ENCODE data around the gene LRRC1.

Gene LRRC1

GRCh38 chr6:53818858-53819609 is 24.2 kb downstream of the LRRC1 start:
- no peak for DNase-seq

DNA sequence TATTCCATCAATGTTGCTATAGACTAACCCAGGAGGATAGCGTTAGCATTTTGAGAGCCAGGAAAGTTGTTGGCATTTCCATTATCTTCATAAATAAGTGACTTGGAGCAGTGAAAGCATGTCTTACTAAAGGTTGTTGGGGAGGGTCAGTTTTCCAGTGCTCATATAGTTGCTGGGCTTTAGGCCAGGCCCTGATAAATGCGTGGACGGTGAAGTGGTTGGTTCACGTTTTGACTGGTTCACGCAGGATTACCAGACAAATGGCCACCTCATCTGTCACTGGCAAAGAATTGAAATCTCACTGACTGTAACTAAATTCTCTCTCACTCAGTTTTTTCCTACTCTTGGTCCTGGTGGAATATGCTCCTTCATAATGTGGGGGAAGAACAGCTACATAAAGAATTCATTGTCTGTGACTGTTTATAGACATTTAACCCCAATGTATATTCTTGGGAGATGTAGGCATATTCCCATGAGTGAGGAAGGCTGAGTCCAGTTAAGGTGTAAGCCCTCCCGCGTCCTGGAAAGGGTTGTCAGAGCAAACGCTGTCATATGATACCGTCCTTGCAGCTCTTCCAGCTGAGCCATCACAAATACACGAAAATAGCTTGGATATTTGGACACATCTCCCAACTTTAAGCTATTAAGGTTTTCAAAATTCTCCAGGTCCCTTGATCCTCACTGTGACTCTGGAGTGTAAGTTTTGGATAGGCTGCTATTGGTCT is 27.8 kb downstream of the LRRC1 start:
- DNase-seq, result no peak

DNA sequence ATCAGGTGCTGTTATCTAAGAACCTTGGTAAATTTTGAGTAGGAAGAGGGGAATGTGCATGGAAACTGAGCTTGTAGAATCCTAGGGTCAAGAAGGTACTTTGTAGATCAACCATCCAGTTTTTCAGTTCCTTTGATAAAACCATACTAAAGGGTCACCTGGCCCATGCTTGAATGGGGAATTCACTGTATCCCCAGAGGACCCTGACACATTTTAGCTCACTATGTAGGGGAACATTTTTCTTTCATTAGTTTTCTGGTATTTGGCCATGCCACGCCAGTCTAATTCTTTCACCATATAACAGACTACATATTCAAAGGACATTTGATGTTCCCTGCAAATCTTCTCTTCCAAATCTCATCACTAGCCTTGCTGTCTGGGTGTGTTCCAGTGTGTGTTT is 29.9 kb downstream of the LRRC1 start:
- DNase-seq, result no peak

GRCh38 chr6:53825532-53826321 is 30.9 kb downstream of the LRRC1 start:
- no peak for DNase-seq

- no peak for DNase-seq
These were observed 32.7 kb downstream of the LRRC1 start for GRCh38 chr6:53827531-53827930.

DNA sequence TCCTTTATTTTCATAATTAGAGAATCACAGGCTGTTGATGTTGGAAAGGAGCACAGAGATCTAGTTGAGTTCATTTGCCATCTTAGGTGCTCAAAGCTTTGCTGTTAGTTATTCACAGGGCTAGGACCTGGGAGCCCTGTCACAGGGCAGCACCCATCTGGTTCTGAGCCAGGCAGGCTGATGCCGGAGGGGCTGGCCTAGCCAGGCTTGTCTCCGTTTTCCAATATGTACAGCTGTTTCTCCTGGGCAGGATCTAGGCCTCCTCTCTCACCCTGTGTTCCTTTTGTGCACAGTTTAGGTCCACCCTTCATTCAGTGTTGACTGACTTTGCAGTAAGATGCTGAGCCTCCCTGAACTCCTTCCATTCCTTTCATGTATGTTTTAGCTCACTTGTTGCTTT is 33.4 kb downstream of the LRRC1 start:
- no peak for DNase-seq

DNA sequence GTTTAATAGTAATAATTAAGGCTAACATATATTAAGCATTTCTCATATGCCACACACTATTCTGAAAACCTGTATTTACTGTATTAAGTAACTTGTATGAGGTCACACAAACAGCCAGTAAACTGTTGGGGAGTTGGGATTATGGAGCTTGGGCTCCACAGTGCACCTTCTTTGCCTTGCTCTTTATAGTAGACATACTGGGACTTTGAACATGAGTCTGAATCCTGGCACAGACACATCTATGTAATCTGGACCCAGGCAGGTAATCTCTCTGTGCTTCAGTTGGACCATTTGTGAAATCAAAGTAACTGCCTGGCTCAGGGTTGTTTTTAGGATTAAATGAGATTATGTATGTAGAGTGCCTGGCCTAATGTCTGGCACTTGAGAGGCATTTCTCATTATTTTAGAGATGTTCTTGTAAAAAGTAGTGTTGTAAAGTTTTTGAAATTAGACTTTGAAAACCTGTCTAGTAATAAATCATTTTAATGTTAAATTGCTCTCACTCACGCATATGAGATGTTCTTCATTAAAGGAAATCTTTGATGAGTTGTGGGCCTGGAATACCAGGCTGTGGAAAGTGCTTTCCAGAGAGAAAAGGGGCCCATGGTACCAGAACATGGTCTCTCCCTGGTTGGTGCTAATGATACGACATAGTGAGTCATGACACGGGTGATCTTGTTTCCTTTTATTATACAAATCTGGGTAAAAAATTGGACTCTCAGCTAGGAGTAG is 34.3 kb downstream of the LRRC1 start:
- DNase-seq, result no peak

GRCh38 chr6:53829698-53830221 is 35.0 kb downstream of the LRRC1 start:
- DNase-seq, result no peak

DNA sequence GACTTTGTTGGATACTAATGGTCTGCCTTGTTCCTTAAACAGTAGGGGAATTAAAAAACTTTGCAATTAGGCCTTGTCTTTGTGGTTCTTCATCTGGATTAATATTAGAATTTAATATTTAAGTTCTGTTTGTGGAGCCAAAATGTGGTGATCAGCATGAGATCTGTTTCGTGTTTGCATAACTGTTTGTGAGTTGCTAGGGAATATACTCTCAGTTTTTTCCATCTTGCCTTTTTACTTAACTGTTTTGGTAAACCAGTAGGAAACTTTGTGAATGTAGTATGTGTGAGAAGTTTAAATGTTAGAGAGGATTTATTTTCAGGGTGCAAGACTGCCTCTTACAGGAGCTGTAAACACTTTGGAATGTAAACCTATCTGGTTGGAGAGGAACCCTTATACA is 35.6 kb downstream of the LRRC1 start:
- DNase-seq, result no peak

DNA sequence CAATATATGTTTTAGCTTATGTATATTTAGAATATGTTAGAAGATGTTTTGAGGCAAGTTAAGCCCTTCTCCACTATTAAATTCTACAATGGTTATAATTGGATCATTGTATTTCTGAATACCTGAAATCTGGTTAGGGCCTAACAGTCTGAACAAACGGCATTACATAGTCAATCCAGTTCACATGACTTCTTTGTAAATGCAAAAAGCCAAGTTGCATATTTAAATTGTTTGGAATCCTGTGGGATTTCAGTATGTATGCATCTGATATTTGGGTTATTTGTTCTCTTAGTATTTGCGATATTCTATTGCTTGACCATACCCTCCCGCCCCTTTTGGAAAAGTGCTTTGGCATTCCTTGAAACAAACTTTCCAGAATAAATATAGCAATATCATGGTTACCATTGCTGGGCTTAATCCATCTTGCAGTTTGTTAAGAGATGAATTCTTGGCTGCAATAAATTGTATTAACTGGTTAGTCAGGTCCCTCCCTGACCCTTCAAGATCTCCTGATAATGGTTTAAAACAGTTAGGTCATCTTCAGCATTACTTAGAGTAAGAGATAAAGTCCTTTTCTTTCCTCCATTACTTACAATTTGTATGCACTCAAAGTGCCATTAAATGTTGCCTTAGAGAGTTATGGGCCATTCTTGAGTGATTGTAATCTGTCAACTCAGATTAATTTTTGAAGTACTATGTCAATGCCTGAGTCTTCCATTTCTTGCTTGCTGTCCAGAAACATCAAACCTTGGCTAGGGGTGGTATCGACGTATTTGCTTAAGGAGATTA is 36.5 kb downstream of the LRRC1 start:
- no peak for DNase-seq

- DNase-seq, result no peak
These were observed 37.3 kb downstream of the LRRC1 start for GRCh38 chr6:53831936-53832660.

- DNase-seq, result no peak
These were observed 38.4 kb downstream of the LRRC1 start for GRCh38 chr6:53833155-53833554.

GRCh38 chr6:53834132-53834531 is 39.3 kb downstream of the LRRC1 start:
- no peak for DNase-seq

GRCh38 chr6:53837865-53838769 is 43.3 kb downstream of the LRRC1 start:
- no peak for DNase-seq

- DNase-seq, result no peak
These were observed 45.2 kb downstream of the LRRC1 start for GRCh38 chr6:53840027-53840426.

GRCh38 chr6:53845280-53846195 is 50.7 kb downstream of the LRRC1 start:
- DNase-seq, result no peak

DNA sequence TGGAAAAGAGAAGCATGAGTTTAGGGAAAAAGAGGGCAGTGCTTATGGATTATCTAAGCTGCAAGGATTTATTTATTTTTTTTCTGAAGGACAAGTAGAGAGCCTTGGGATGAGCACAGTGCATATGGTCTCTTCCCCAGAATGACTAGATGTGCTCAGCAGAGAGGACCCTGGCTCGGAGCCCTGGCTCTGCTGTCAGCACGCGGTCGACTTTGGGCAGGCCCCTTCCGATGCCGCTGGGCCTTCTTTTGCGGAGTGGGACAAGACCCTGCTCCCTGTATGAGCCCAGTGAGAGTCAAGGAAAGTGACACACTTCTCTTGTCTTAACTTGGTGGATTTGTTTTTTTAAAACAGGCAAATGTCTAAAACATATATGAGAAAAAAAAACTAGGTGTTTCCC is 51.4 kb downstream of the LRRC1 start:
- no peak for DNase-seq

- DNase-seq, result no peak
These were observed 53.0 kb downstream of the LRRC1 start for GRCh38 chr6:53847796-53848314.

DNA sequence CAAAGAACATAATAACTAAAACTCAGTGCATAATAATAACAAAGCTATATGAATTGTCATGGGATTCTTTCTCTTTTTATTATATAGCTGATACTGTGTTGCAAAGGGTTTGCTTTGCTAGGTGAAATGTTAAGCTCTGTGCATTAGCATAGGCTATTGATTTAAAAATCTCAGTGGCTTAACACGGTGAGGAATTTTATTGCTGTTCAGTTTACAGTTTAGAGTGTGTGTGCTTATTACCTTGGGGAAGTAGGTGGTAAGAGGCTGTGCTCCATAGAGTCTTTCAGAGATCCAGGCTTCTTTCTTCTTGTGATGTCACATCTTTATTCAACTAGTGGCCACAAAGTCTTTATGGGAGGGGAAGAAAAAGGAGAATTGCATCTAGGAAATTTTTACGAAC is 55.7 kb downstream of the LRRC1 start:
- DNase-seq, result no peak

Measured in CD4-positive, alpha-beta T cell treated with Interleukin-6 for 4 hours (primary cell).